ENCODE data around the gene PHETA1.

- TF ChIP-seq CTCF (IDR thresholded peaks at IDR 0.05; ENCODE audit: low read depth, low read length) (no peak), EZH2phosphoT487 (IDR thresholded peaks at IDR 0.05; ENCODE audit: low read depth) (no peak)
Observed at GRCh38 chr12:111367661-111368221, 1.2 kb downstream of the PHETA1 start.
